HEK293T (cell line): ENCODE data around the gene ZNF627.

Experiments
- ELF4 ChIP-seq: fragments of 450-650 bp; IDR thresholded peaks from 2 replicates; pipeline ENCODE4 v1.6.1; 2017; ENCODE audit warnings: antibody characterized with exemption
- HDGF ChIP-seq: fragments of 450-650 bp; IDR thresholded peaks from 2 replicates; pipeline ENCODE4 v1.6.1; 2017; ENCODE audit warnings: antibody characterized with exemption, borderline replicate concordance
- TARDBP ChIP-seq: fragments of 450-650 bp; IDR thresholded peaks from 2 replicates; pipeline ENCODE4 v1.6.1; 2016

GRCh38 chr19:11549386-11549953 lies 47.8 kb upstream of the ZNF627 start:
- no peak for TF ChIP-seq ELF4
- no peak for TF ChIP-seq TARDBP
- TF ChIP-seq HDGF: no peak
